ENCODE data around the gene LSM5. TPM values are rescaled to one million over a fixed set of nuclear protein-coding genes. Genes with fewer than 3 reads are reported as not detected.

The LSM5 gene
- total RNA-seq, 1 experiment from 2014 or later, result 108 TPM

DNA sequence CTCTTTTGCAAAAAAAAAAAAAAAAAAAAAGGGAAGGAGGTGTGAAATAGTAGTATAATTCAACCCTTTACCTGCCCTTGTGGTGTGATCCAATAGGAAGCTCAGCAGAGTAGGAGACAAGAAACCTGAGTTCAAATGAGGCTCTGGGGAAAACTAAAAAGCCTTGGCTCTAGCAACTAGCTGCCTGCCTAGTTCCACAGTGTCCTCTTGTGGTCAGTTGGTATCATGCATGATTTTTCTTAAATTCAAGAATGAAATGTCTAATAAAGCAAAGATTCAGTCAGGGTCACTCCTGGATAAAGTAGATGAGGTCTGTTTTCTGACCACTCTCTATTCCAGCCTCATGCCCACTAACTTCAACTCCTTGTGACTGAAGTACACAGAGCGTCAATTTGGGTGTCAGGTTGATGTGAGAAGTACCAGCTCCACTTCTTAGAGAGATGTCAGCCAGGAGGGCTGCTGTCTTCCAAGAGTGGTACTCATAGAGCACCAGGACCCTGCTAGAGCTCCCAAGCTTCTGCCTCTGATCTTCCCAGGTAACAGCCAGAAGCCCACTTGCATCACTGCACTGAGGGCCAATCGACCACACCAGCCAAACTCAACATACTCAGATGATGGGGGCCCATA, 10.5 kb downstream of the LSM5 start:
- Histone ChIP-seq H4K5ac (ENCODE audit: insufficient read length, low read depth, low read length) (no peak overlapping the region), H4K8ac (replicated peaks; ENCODE audit: insufficient read length, low read depth, low read length) (no peak overlapping the region), H2BK5ac (ENCODE audit: insufficient read length, low read length) (no peak overlapping the region), H3K4ac (ENCODE audit: low read depth, low read length) (no peak overlapping the region), H4K20me1 (ENCODE audit: control insufficient read depth, insufficient read depth, insufficient read length) (peaks cover 3% of the 10 kb centered on the region), H3K56ac (ENCODE audit: insufficient read length, low read depth, low read length) (no peak overlapping the region), H2AK5ac (ENCODE audit: insufficient read length, low read length) (no peak overlapping the region), H3K4me2 (ENCODE audit: insufficient read depth, insufficient read length, low read length) (no peak overlapping the region), H3K9ac (ENCODE audit: extremely low read depth, insufficient read length, low read length) (no peak overlapping the region), H2BK20ac (ENCODE audit: low read depth, low read length, poor library complexity, severe bottlenecking) (no peak overlapping the region), H2BK120ac (ENCODE audit: low read depth, low read length, poor library complexity, severe bottlenecking) (no peak overlapping the region), H3K23me2 (ENCODE audit: insufficient read length, low read depth, low read length, poor library complexity, severe bottlenecking) (no peaks in the 10 kb centered on the region), H3K9me3 (ENCODE audit: control insufficient read depth, low read depth, low read length) (no peaks in the 10 kb centered on the region), H2BK15ac (ENCODE audit: low read depth, low read length) (no peak overlapping the region), H3K27ac (ENCODE audit: insufficient read length, low read depth, low read length) (no peak overlapping the region), H3K4me1 (ENCODE audit: insufficient read depth, low read length) (no peaks in the 10 kb centered on the region), H4K91ac (ENCODE audit: insufficient read length, low read depth, low read length) (no peak overlapping the region), H3K79me2 (ENCODE audit: insufficient read depth, low read length) (no peaks in the 10 kb centered on the region), H3T11ph (ENCODE audit: low read length) (no peak overlapping the region), H2AFZ (ENCODE audit: low read length) (no peak overlapping the region), H3K18ac (ENCODE audit: insufficient read length, low read depth, low read length) (no peak overlapping the region), H3K27me3 (ENCODE audit: insufficient read depth, low read length) (no peaks in the 10 kb centered on the region), H2BK12ac (ENCODE audit: insufficient read length, low read depth, low read length) (no peak overlapping the region), H3K79me1 (ENCODE audit: insufficient read depth, low read depth, low read length, poor library complexity, severe bottlenecking) (no peaks in the 10 kb centered on the region), H3K23ac (ENCODE audit: insufficient read length, low read depth, low read length) (no peak overlapping the region), H3K14ac (ENCODE audit: insufficient read depth, low read length) (no peak overlapping the region)
- H3K36me3 Mint-ChIP-seq (ENCODE audit: insufficient read depth in 1 of 3, low read depth in 3 of 3), result no peaks in the 10 kb centered on the region
- no peaks in the 10 kb centered on the region for H3K9me3 Mint-ChIP-seq
- DNase-seq, result no peak
- no peak overlapping the region for H3K4me3 Mint-ChIP-seq
- no peaks in the 10 kb centered on the region for H3K27me3 Mint-ChIP-seq (ENCODE audit: low read depth)
- no CpG with 5 or more reads among the region's 2 CpGs for WGBS (ENCODE audit: extremely low coverage, insufficient read length, low lambda C conversion rate)
- no peaks in the 10 kb centered on the region for H3K4me1 Mint-ChIP-seq
- TF ChIP-seq, protein P1, sequence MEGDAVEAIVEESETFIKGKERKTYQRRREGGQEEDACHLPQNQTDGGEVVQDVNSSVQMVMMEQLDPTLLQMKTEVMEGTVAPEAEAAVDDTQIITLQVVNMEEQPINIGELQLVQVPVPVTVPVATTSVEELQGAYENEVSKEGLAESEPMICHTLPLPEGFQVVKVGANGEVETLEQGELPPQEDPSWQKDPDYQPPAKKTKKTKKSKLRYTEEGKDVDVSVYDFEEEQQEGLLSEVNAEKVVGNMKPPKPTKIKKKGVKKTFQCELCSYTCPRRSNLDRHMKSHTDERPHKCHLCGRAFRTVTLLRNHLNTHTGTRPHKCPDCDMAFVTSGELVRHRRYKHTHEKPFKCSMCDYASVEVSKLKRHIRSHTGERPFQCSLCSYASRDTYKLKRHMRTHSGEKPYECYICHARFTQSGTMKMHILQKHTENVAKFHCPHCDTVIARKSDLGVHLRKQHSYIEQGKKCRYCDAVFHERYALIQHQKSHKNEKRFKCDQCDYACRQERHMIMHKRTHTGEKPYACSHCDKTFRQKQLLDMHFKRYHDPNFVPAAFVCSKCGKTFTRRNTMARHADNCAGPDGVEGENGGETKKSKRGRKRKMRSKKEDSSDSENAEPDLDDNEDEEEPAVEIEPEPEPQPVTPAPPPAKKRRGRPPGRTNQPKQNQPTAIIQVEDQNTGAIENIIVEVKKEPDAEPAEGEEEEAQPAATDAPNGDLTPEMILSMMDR (conservative IDR thresholded peaks at IDR 0.05), result peak; percentile 89
- no peak overlapping the region for H3K27ac Mint-ChIP-seq

Data from H9 (cell line).